ENCODE results near the gene PDAP1. TPM values are rescaled to one million over a fixed set of nuclear protein-coding genes. Genes with fewer than 3 reads are reported as not detected.
A peak's percentile ranks its signal among the peaks of the same experiment; 100 is the strongest.

PDAP1 gene
- total and polyA plus RNA-seq, 2 of the 13 experiments (the other 11 are each of a cell fraction or from before 2014, with no cell fraction given) = 13.0 to 100 TPM

DNA sequence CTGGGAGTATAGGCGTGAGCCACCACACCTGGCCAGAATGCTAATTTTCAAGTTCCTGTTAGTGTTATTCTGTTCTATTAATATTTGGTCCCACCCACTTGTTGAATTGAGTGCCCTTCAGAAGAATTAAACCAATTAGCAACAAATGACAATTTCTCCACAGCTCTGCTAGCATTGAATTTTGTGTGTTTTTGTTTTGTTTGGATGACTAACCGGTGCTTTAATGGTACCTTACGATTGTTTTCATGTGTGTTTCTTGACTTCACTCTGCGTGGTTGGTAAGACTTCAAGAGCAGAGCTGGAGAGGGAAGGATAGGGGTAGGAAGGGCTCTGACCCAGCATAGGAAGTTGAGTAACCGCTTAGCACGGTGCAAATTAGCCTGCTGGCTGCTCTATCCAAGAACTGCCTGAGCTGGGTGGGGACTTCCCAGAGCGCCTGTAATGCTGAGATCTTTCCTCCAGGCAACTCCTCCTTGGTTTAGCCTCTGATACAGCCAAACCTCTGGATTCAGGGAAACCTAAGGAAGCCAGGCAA is 29.3 kb downstream of the PDAP1 start:
- in situ Hi-C loops (cut with HindIII; ENCODE audit: extremely low pct_ligation_motif_present, low pct_unique_long_range_greater_than_20kb) (no loop called here), intact Hi-C loops (cut with micrococcal nuclease; ENCODE audit: unreplicated experiment) (no loop called here)
- no peak for DNase-seq (ENCODE audit: low spot score)
- H3K36me3 ChIP-seq (replicated peaks in 1 of 2; ENCODE audit: control insufficient read depth in 1 of 2, insufficient read depth in 2 of 2, low read length in 2 of 2) = 0 out of 5 replicates have a peak, but pooled peaks cover 1 to 3% of the 10 kb centered on the region in 2 experiments
- ChIA-PET POLR2A (interaction anchor here (2.3 kb wide), 1 partner anchor 30 kb away, joined by 9 read pairs; the partner anchor contains the start of genes BUD31 and PDAP1), CTCF (ENCODE audit: low intra/inter-chr PET ratio, low total read pairs) (no interaction called here)
- ATAC-seq = no peak
- no peak for TF ChIP-seq CEBPZ (IDR thresholded peaks at IDR 0.05; ENCODE audit: low read length)
- no peak for TF ChIP-seq ZNF367 (CRISPR knock-in tag; IDR thresholded peaks at IDR 0.05; ENCODE audit: borderline replicate concordance)
- TF ChIP-seq, protein P1, sequence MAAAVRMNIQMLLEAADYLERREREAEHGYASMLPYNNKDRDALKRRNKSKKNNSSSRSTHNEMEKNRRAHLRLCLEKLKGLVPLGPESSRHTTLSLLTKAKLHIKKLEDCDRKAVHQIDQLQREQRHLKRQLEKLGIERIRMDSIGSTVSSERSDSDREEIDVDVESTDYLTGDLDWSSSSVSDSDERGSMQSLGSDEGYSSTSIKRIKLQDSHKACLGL (CRISPR knock-in tag; IDR thresholded peaks at IDR 0.05) = no peak
- TF ChIP-seq PCBP2 (optimal IDR thresholded peaks at IDR 0.05; ENCODE audit: low read depth, low read length, poor library complexity, severe bottlenecking) = no peak
- TF ChIP-seq, protein P2, sequence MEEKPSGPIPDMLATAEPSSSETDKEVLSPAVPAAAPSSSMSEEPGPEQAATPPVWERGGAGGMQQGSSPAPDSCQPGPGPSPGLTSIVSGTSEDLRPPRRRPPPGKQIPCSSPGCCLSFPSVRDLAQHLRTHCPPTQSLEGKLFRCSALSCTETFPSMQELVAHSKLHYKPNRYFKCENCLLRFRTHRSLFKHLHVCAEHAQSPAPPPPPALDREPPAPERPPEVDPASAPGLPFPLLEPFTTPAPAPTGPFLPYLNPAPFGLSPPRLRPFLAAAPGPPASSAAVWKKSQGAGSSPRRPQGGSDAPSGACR (CRISPR knock-in tag; IDR thresholded peaks at IDR 0.05) = no peak
- no peak for TF ChIP-seq ZNF432 (CRISPR knock-in tag; IDR thresholded peaks at IDR 0.05; ENCODE audit: borderline replicate concordance)
- no peak for TF ChIP-seq CAMTA2 (CRISPR knock-in tag; IDR thresholded peaks at IDR 0.05; ENCODE audit: borderline replicate concordance)
- no peak for TF ChIP-seq STAT5B (CRISPR knock-in tag; IDR thresholded peaks at IDR 0.05)
- TF ChIP-seq IRF2 (CRISPR knock-in tag; IDR thresholded peaks at IDR 0.05) = no peak
- TF ChIP-seq ZSCAN21 (CRISPR knock-in tag; IDR thresholded peaks at IDR 0.05; ENCODE audit: borderline replicate concordance) = no peak
- no peak for TF ChIP-seq ZNF121 (CRISPR knock-in tag; IDR thresholded peaks at IDR 0.05)
- TF ChIP-seq, protein P3, sequence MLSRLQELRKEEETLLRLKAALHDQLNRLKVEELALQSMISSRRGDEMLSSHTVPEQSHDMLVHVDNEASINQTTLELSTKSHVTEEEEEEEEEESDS (CRISPR knock-in tag; IDR thresholded peaks at IDR 0.05; ENCODE audit: borderline replicate concordance) = no peak
- no peak for TF ChIP-seq ZNF33A (CRISPR knock-in tag; IDR thresholded peaks at IDR 0.05; ENCODE audit: borderline replicate concordance)
- no peak overlapping the region for H2AFZ ChIP-seq (ENCODE audit: low read length)
- no peak for FAIRE-seq
- H3K4me2 ChIP-seq (ENCODE audit: low read depth, low read length) = no peak overlapping the region
- H4K20me1 ChIP-seq (ENCODE audit: insufficient read depth, low read length) = peaks cover 5% of the 10 kb centered on the region; the same call in 1 of the 2 replicates
- no peaks in the 10 kb centered on the region for H3K9me3 ChIP-seq (ENCODE audit: low read length)
- peak overlapping the region; percentile 40 for H3K27ac ChIP-seq (ENCODE audit: extremely low read length, insufficient read depth, low read length)
- WGBS (ENCODE audit: low lambda C conversion rate) = 86% methylated on average over 7 of the region's 7 CpGs
- H3K79me2 ChIP-seq (ENCODE audit: insufficient read depth, low read length) = peaks cover 27% of the 10 kb centered on the region
- H3K4me3 ChIP-seq (replicated peaks in 1 of 3; ENCODE audit: insufficient read depth in 1 of 3, low read depth in 2 of 3, low read length in 3 of 3) = no peak overlapping the region
- no peak overlapping the region for H3K9ac ChIP-seq (ENCODE audit: insufficient read depth, low read depth, low read length)
- no TSS peak for BruUV-seq (replicated peaks)
- peaks cover 50% of the 10 kb centered on the region for H3K4me1 ChIP-seq (ENCODE audit: insufficient read depth, low read length)
- no peaks in the 10 kb centered on the region for H3K27me3 ChIP-seq (ENCODE audit: control insufficient read depth in 1 of 2, insufficient read depth in 2 of 2, low read length in 2 of 2)
